22Rv1 (cell line): ENCODE measurements around the gene FAM131C.

ENCODE experiments used
- CTCF ChIP-seq: fragments of 450-650 bp; IDR thresholded peaks from 2 replicates; pipeline ENCODE4 v1.5.1; 2017; ENCODE audit warnings: mild to moderate bottlenecking
- ZFX ChIP-seq: fragments of 450-650 bp; IDR thresholded peaks from 2 replicates; pipeline ENCODE4 v1.6.1; 2017; ENCODE audit warnings: antibody characterized with exemption, borderline replicate concordance

DNA sequence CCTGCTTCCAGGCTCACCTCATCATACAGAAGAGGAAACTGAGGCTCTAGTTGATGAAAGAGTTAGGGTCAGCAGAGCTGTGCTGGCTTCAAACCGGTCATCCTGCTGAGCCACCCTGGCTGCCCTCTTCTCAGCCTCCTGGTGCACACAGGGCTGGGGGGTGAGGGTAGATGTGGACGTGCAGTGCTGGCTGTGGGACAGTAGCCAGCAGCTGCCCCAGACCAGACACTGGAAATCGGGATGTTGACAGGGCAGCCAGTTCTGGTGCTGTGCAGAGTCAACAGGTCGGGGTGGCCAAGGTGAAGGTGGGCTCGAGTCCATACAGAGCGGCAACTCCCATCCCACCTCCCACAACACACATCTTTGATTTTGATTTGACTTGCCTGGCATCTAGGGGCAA is 53.1 kb downstream of the FAM131C start:
- no peak for TF ChIP-seq CTCF
- no peak for TF ChIP-seq ZFX
